Measurements from ENCODE around the gene POLD1.

Gene POLD1

GRCh38 chr19:50378169-50378862 lies 5.8 kb upstream of the POLD1 start:
- Histone ChIP-seq H3K9me3 (ENCODE audit: insufficient read depth, low read length) (no peaks in the 10 kb centered on the region), H3K4me1 (ENCODE audit: low read length) (peaks cover 5% of the 10 kb centered on the region), H4K20me1 (ENCODE audit: insufficient read depth, low read length) (0 out of 2 replicates have a peak, but pooled peaks cover 4% of the 10 kb centered on the region), H3K27me3 (ENCODE audit: low read depth, low read length) (no peaks in the 10 kb centered on the region), H3K27ac (ENCODE audit: low read length) (no peak overlapping the region), H2AFZ (ENCODE audit: low read depth, low read length) (no peak overlapping the region), H3K36me3 (replicated peaks; ENCODE audit: low read depth, low read length) (peaks cover 29% of the 10 kb centered on the region), H3K4me2 (ENCODE audit: low read length) (no peak overlapping the region), H3K79me2 (ENCODE audit: low read length) (no peaks in the 10 kb centered on the region), H3K4me3 (ENCODE audit: low read length) (no peak overlapping the region), H3K9ac (ENCODE audit: low read length) (no peak overlapping the region)
- TF ChIP-seq EZH2phosphoT487 (IDR thresholded peaks at IDR 0.05; ENCODE audit: low read depth), result no peak

- Histone ChIP-seq H2AFZ (ENCODE audit: low read depth, low read length) (no peak overlapping the region), H3K9ac (ENCODE audit: low read length) (no peak overlapping the region), H3K27me3 (ENCODE audit: low read depth, low read length) (no peaks in the 10 kb centered on the region), H3K79me2 (ENCODE audit: low read length) (no peaks in the 10 kb centered on the region), H3K4me3 (ENCODE audit: low read length) (no peak overlapping the region), H3K4me1 (ENCODE audit: low read length) (peaks cover 8% of the 10 kb centered on the region), H3K9me3 (ENCODE audit: insufficient read depth, low read length) (no peaks in the 10 kb centered on the region), H3K36me3 (replicated peaks; ENCODE audit: low read depth, low read length) (peaks cover 29% of the 10 kb centered on the region), H3K4me2 (ENCODE audit: low read length) (no peak overlapping the region), H4K20me1 (ENCODE audit: insufficient read depth, low read length) (0 out of 2 replicates have a peak, but pooled peaks cover 4% of the 10 kb centered on the region), H3K27ac (ENCODE audit: low read length) (no peak overlapping the region)
- TF ChIP-seq EZH2phosphoT487 (IDR thresholded peaks at IDR 0.05; ENCODE audit: low read depth) (no peak), CTCF (IDR thresholded peaks at IDR 0.05; ENCODE audit: low read depth, low read length) (no peak)
Measured at GRCh38 chr19:50378863-50379236, 5.3 kb upstream of the POLD1 start.

GRCh38 chr19:50379602-50380001 lies 4.5 kb upstream of the POLD1 start:
- Histone ChIP-seq H4K20me1 (ENCODE audit: insufficient read depth, low read length) (0 out of 2 replicates have a peak, but pooled peaks cover 5% of the 10 kb centered on the region), H3K4me2 (ENCODE audit: low read length) (no peak overlapping the region), H3K36me3 (replicated peaks; ENCODE audit: low read depth, low read length) (peaks cover 29% of the 10 kb centered on the region), H3K79me2 (ENCODE audit: low read length) (peaks cover 4% of the 10 kb centered on the region), H3K27ac (ENCODE audit: low read length) (no peak overlapping the region), H3K4me1 (ENCODE audit: low read length) (peaks cover 8% of the 10 kb centered on the region), H2AFZ (ENCODE audit: low read depth, low read length) (no peak overlapping the region), H3K4me3 (ENCODE audit: low read length) (no peak overlapping the region), H3K9ac (ENCODE audit: low read length) (no peak overlapping the region), H3K27me3 (ENCODE audit: low read depth, low read length) (no peaks in the 10 kb centered on the region), H3K9me3 (ENCODE audit: insufficient read depth, low read length) (no peaks in the 10 kb centered on the region)
- TF ChIP-seq CTCF (IDR thresholded peaks at IDR 0.05; ENCODE audit: low read depth, low read length) (no peak), EZH2phosphoT487 (IDR thresholded peaks at IDR 0.05; ENCODE audit: low read depth) (no peak)

GRCh38 chr19:50380137-50380536 lies 4.0 kb upstream of the POLD1 start:
- Histone ChIP-seq H3K4me1 (ENCODE audit: low read length) (peaks cover 10% of the 10 kb centered on the region), H2AFZ (ENCODE audit: low read depth, low read length) (no peak overlapping the region), H3K36me3 (replicated peaks; ENCODE audit: low read depth, low read length) (peaks cover 29% of the 10 kb centered on the region), H3K4me2 (ENCODE audit: low read length) (no peak overlapping the region), H3K27me3 (ENCODE audit: low read depth, low read length) (no peaks in the 10 kb centered on the region), H3K79me2 (ENCODE audit: low read length) (peaks cover 10% of the 10 kb centered on the region), H3K27ac (ENCODE audit: low read length) (no peak overlapping the region), H3K4me3 (ENCODE audit: low read length) (no peak overlapping the region), H3K9me3 (ENCODE audit: insufficient read depth, low read length) (no peaks in the 10 kb centered on the region), H3K9ac (ENCODE audit: low read length) (no peak overlapping the region), H4K20me1 (ENCODE audit: insufficient read depth, low read length) (0 out of 2 replicates have a peak, but pooled peaks cover 10% of the 10 kb centered on the region)
- TF ChIP-seq CTCF (IDR thresholded peaks at IDR 0.05; ENCODE audit: low read depth, low read length) (no peak), EZH2phosphoT487 (IDR thresholded peaks at IDR 0.05; ENCODE audit: low read depth) (no peak)

All from OCI-LY3 (cell line).